ENCODE results near the gene NKAIN2.

- TF ChIP-seq CTCF (IDR thresholded peaks at IDR 0.05) (no peak), POLR2A (IDR thresholded peaks at IDR 0.05) (no peak), POLR2AphosphoS5 (IDR thresholded peaks at IDR 0.05) (no peak)
Observed at GRCh38 chr6:124158024-124158423, 354.4 kb downstream of the NKAIN2 start.

Measured in breast epithelium (tissue), 3 donors.